Adrenal gland (tissue), 12 donors: ENCODE results near the gene EFNA5. TPM values are rescaled to one million over a fixed set of nuclear protein-coding genes. Genes with fewer than 3 reads are reported as not detected.

Experiments used
- DNase-seq, 7 donors: peaks; one replicate each; pipeline ENCODE4 v3.0.0-alpha.2; 2019 to 2020
- H3K27ac ChIP-seq, 5 donors: fragments of 200-600 bp; sonication (generic) in 4 of 5; 1 replicate in 3 of 5; 2 replicates in 2 of 5; pipeline versions ENCODE4 v1.5.1 to v1.8.0; 2016 to 2020; ENCODE audit warnings: mild to moderate bottlenecking in 1 of 5
- H3K27me3 ChIP-seq: fragments of 200-600 bp; 2 replicates; pipeline ENCODE4 v1.8.0; 2021
- H3K36me3 ChIP-seq, 2 donors: fragments of 200-600 bp; replicated peaks in 1 of 2; 1 replicate in 1 of 2; 2 replicates in 1 of 2; pipeline versions ENCODE4 v1.5.1 to v1.8.0; 2018 to 2022
- H3K4me1 ChIP-seq, 2 donors: fragments of 200-600 bp; replicated peaks in 1 of 2; 1 replicate in 1 of 2; 2 replicates in 1 of 2; pipeline versions ENCODE4 v1.5.1 to v1.8.0; 2018 to 2021
- H3K4me3 ChIP-seq, 4 donors: fragments of 200-600 bp; sonication (generic) in 3 of 4; one replicate each; pipeline ENCODE4 v1.5.1; 2016 to 2018
- H3K9me3 ChIP-seq, 3 donors: fragments of 200-600 bp; sonication (generic) in 1 of 3; replicated peaks in 1 of 3; 1 replicate in 2 of 3; 2 replicates in 1 of 3; pipeline versions ENCODE4 v1.5.1 to v1.8.0; 2016 to 2021
- POLR2A ChIP-seq, 2 donors: fragments of 450-650 bp; IDR thresholded peaks; one replicate each; pipeline ENCODE4 v1.6.1; 2017; ENCODE audit warnings: antibody characterized with exemption in 2 of 2, mild to moderate bottlenecking in 2 of 2, moderate library complexity in 1 of 2
- WGBS, 4 donors: extraction: QIAGEN DNeasy Blood & Tissue Kit in 2 of 4; methylation state at CpG; one replicate each; pipeline versions ENCODE4 v1.1.5 to v1.1.7; 2013 to 2017; 5-methylcytosine and 5-hydroxymethylcytosine counted together
- intact Hi-C, 2 donors: fragments of 100-400 bp; cut with DNase I; formaldehyde crosslinking; loops; one replicate each; pipeline versions ENCODE4 v1.14.1 to v1.15.0; 2022 to 2023
- polyA plus RNA-seq, 3 donors: library from polyadenylated mRNA; stranded (reverse); fragments of 200-250 nt in 2 of 3; fragments of 350-450 nt in 1 of 3; fragmentation: Illumina TruSeq in 1 of 3; extraction: RNeasy Lipid Tissue Mini Kit (QIAGEN cat#74804) in 1 of 3; gene quantifications; one replicate each; pipeline ENCODE4 v1.2.3, GENCODE V29; 2013 to 2014
- total RNA-seq, 9 donors: library from RNA; depleted of rRNA in 4 of 9; stranded (reverse); fragments of >200 nt in 4 of 9; fragments of 120-200 nt in 1 of 9; fragmentation: NEBNext Ultra II Directional in 1 of 9; extraction: Animal tissue kit (Norgen Biotek cat#: 25700) in 1 of 9; gene quantifications; one replicate each; pipeline versions ENCODE4 v1.1.0 to v1.2.4, GENCODE V29; 2013 to 2023
- TF ChIP-seq, protein P1 (sequence below), 6 experiments: fragments of 450-650 bp in 4 of 6; fragments of 200-600 bp in 2 of 6; sonication (generic) in 1 of 6; IDR thresholded peaks; 1 replicate in 5 of 6; 2 replicates in 1 of 6; pipeline versions ENCODE4 v1.5.1 to v1.8.0; 2016 to 2021; ENCODE audit warnings: antibody characterized with exemption in 6 of 6, mild to moderate bottlenecking in 2 of 6, moderate library complexity in 1 of 6
- donor health status: healthy with polysubstance abuse.
- donor health status: Bipolar disorder and iron deficiency.
- donor health status: DM: yes; HTN: yes; CAD: no.
- donor health status: DM: no; HTN: no; CAD: no.
- donor health status: DM: no; HTN: no; CAD: no.
- donor health status: DM: yes; HTN: yes; CAD: no.

The EFNA5 gene
- total and polyA plus RNA-seq, 12 donors: 0.06 to 11.8 (median 1.6) TPM

DNA sequence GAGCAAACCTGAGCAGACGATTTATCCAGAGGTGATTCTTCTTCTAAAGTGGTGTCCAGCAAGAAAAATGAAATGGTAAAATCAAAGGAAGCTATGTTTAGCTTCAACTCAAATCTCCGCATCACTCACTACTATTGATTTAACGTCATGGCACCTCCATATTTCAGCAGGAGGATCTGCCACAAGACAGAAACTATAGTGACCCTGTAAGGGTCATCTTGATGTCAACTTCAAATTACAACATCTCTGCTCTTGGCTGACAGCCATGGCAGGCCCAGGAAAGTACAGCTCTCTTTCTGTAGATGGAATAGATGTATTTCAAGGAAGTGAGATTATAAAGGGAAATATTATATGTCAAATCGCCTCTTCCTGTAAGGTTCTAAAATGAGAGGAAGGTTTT, 10.1 kb upstream of the EFNA5 start:
- H3K4me3 ChIP-seq: no peak overlapping the region
- TF ChIP-seq, protein P1, sequence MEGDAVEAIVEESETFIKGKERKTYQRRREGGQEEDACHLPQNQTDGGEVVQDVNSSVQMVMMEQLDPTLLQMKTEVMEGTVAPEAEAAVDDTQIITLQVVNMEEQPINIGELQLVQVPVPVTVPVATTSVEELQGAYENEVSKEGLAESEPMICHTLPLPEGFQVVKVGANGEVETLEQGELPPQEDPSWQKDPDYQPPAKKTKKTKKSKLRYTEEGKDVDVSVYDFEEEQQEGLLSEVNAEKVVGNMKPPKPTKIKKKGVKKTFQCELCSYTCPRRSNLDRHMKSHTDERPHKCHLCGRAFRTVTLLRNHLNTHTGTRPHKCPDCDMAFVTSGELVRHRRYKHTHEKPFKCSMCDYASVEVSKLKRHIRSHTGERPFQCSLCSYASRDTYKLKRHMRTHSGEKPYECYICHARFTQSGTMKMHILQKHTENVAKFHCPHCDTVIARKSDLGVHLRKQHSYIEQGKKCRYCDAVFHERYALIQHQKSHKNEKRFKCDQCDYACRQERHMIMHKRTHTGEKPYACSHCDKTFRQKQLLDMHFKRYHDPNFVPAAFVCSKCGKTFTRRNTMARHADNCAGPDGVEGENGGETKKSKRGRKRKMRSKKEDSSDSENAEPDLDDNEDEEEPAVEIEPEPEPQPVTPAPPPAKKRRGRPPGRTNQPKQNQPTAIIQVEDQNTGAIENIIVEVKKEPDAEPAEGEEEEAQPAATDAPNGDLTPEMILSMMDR (IDR thresholded peaks at IDR 0.05): no peak
- TF ChIP-seq POLR2A (IDR thresholded peaks at IDR 0.05): no peak
- H3K27ac ChIP-seq: no peak overlapping the region
- DNase-seq: peak in 1 of 7 donors; percentile 6
- H3K4me1 ChIP-seq: no peaks in the 10 kb centered on the region
- no peaks in the 10 kb centered on the region for H3K9me3 ChIP-seq
- WGBS, 4 donors: 73 to 80% (median 77%) methylated on average over 4 of the region's 4 CpGs
- H3K36me3 ChIP-seq: no peaks in the 10 kb centered on the region
- H3K27me3 ChIP-seq: peaks cover 3% of the 10 kb centered on the region
- intact Hi-C loops: no loop called here

DNA sequence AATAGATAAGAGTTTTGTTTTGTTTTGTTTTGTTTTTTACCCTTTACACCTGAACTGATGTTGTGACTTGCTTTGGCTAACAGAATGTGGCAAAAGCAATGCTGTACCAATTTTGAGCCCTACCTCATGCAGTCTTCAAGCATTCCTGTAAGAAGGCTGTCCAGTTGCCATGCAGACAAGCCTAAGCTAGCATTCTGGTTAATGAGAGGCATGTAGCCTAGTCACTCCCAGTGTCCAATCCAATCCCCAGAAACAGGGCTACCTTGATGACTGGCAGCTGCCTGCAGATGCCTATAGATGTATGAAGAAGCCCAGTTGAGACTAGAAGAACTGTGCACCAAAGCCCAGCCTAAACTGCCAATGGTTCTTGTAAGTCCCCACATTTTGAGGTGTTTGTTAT, 9.4 kb upstream of the EFNA5 start:
- intact Hi-C loops: no loop called here
- Histone ChIP-seq H3K9me3 (no peaks in the 10 kb centered on the region), H3K4me3 (no peak overlapping the region), H3K36me3 (no peaks in the 10 kb centered on the region), H3K4me1 (no peaks in the 10 kb centered on the region), H3K27ac (no peak overlapping the region), H3K27me3 (peaks cover 3% of the 10 kb centered on the region)
- no peak for DNase-seq
- no peak for TF ChIP-seq POLR2A (IDR thresholded peaks at IDR 0.05)
- TF ChIP-seq, protein P1 (IDR thresholded peaks at IDR 0.05): no peak

DNA sequence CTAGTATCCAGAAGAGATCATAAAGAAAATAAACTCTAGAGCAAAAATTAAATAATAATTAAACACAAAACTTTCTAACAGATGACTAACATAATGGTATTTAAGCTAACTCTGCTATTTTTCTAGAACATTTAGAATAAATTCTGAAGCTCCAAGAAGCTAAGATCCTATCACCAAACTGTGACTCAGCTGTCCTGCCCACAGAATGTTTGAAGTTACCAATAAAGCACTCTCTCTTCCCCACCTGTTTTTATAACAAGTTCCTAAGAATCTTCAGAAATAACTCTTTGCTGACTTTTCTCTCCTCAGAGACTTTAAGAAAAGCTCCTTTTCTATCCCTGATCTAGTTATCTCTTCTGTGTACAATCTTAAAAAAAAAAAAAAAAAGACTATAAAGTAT, 6.0 kb upstream of the EFNA5 start:
- H3K27ac ChIP-seq: no peak overlapping the region
- peaks cover 12 to 17% of the 10 kb centered on the region in 2 donors for H3K4me1 ChIP-seq
- no peaks in the 10 kb centered on the region for H3K9me3 ChIP-seq
- no peaks in the 10 kb centered on the region for H3K27me3 ChIP-seq
- TF ChIP-seq, protein P1 (IDR thresholded peaks at IDR 0.05): no peak
- no peak for TF ChIP-seq POLR2A (IDR thresholded peaks at IDR 0.05)
- intact Hi-C loops: no loop called here
- no peaks in the 10 kb centered on the region for H3K36me3 ChIP-seq
- H3K4me3 ChIP-seq: no peak overlapping the region
- no peak for DNase-seq

DNA sequence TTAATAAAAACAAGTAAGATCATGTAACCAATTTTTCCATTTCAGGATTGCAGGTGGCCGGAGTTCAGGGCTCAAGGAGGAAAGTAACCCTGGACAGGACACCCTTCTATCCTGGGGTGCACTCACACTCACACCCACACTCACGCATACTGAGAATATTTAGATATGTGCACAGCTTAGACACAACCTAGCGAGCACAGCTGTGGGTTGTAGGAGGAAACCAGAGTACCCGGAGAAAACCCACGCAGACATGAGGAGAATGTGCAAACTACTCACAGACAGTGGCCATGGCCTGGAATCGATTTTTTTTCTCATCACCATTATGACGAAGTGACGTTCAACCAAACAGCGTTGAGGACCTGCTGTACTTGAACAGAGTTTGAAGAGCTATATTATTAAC, 4.5 kb upstream of the EFNA5 start:
- 73 to 80% (median 74%) methylated on average over 9 of the region's 9 CpGs for WGBS, 4 donors
- intact Hi-C loops: no loop called here
- Histone ChIP-seq H3K36me3 (no peaks in the 10 kb centered on the region), H3K27ac (no peak overlapping the region), H3K27me3 (peaks cover 4% of the 10 kb centered on the region), H3K9me3 (no peaks in the 10 kb centered on the region), H3K4me3 (no peak overlapping the region), H3K4me1 (peaks cover 20 to 29% of the 10 kb centered on the region in 2 donors)
- no peak for DNase-seq
- no peak for TF ChIP-seq POLR2A (IDR thresholded peaks at IDR 0.05)
- TF ChIP-seq, protein P1 (IDR thresholded peaks at IDR 0.05): no peak
